ENCODE results near the gene LRRFIP2.

The LRRFIP2 gene

GRCh38 chr3:37144806-37145205, 29.6 kb downstream of the LRRFIP2 start (continued):
- TF ChIP-seq PRDM10 (tag by site-specific recombination; IDR thresholded peaks at IDR 0.05) (no peak), PRDM2 (tag by site-specific recombination; IDR thresholded peaks at IDR 0.05; ENCODE audit: borderline replicate concordance) (no peak), ZNF169 (tag by site-specific recombination; IDR thresholded peaks at IDR 0.05) (no peak), ZNF175 (tag by site-specific recombination; IDR thresholded peaks at IDR 0.05) (no peak), ZNF426 (tag by site-specific recombination; IDR thresholded peaks at IDR 0.05) (no peak), ZNF585B (tag by site-specific recombination; IDR thresholded peaks at IDR 0.05) (no peak)
- TF ChIP-seq, protein P1, sequence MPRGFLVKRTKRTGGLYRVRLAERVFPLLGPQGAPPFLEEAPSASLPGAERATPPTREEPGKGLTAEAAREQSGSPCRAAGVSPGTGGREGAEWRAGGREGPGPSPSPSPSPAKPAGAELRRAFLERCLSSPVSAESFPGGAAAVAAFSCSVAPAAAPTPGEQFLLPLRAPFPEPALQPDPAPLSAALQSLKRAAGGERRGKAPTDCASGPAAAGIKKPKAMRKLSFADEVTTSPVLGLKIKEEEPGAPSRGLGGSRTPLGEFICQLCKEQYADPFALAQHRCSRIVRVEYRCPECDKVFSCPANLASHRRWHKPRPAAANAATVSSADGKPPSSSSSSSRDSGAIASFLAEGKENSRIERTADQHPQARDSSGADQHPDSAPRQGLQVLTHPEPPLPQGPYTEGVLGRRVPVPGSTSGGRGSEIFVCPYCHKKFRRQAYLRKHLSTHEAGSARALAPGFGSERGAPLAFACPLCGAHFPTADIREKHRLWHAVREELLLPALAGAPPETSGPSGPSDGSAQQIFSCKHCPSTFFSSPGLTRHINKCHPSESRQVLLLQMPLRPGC (tag by site-specific recombination; IDR thresholded peaks at IDR 0.05), result no peak

DNA sequence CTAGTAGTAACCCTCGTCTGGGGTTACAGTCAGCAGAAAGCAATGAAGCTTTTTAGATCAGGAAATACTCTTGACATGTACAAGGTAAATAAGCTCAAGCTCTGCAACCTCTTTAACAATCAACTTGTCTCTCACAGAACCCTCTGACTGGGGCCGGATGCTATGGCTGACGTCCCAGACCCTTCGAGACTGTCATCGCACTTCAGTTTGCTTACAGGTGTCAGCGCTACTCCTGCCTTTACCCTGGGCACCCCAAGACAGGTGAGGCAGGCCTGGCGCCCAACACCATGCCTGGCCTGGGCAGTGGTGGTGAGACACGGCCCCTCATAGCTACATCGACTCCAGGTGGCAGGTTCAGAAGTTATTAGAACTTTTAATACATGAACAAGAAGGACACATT, 30.6 kb downstream of the LRRFIP2 start:
- Histone ChIP-seq H3K4me1 (ENCODE audit: control insufficient read depth, insufficient read depth, low read length) (no peaks in the 10 kb centered on the region), H3K4me3 (ENCODE audit: low read depth, low read length) (no peak overlapping the region), H3K36me3 (ENCODE audit: control insufficient read depth in 2 of 2, insufficient read depth in 1 of 2, low read length in 2 of 2) (peaks cover 0 to 44% of the 10 kb centered on the region in 2 experiments; a peak in 1 of 3 replicates), H3K27ac (ENCODE audit: extremely low read depth, low read depth, low read length) (no peak overlapping the region), H3K9me3 (ENCODE audit: control insufficient read depth, insufficient read depth, low read depth, low read length) (no peaks in the 10 kb centered on the region)
- ChIA-PET POLR2A (no interaction called here), CTCF (no interaction called here)
- no peak for TF ChIP-seq ZNF558 (tag by site-specific recombination; IDR thresholded peaks at IDR 0.05)
- TF ChIP-seq ZNF645 (tag by site-specific recombination; IDR thresholded peaks at IDR 0.05), result no peak
- TF ChIP-seq ZNF549 (tag by site-specific recombination; IDR thresholded peaks at IDR 0.05), result no peak
- no peak for TF ChIP-seq GLIS1 (tag by site-specific recombination; IDR thresholded peaks at IDR 0.05)
- TF ChIP-seq KLF7 (tag by site-specific recombination; IDR thresholded peaks at IDR 0.05; ENCODE audit: borderline replicate concordance), result no peak
- TF ChIP-seq, protein P2, sequence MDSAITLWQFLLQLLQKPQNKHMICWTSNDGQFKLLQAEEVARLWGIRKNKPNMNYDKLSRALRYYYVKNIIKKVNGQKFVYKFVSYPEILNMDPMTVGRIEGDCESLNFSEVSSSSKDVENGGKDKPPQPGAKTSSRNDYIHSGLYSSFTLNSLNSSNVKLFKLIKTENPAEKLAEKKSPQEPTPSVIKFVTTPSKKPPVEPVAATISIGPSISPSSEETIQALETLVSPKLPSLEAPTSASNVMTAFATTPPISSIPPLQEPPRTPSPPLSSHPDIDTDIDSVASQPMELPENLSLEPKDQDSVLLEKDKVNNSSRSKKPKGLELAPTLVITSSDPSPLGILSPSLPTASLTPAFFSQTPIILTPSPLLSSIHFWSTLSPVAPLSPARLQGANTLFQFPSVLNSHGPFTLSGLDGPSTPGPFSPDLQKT (IDR thresholded peaks at IDR 0.05; ENCODE audit: borderline replicate concordance, low read depth, low read length), result no peak
- no peak for TF ChIP-seq ZNF513 (tag by site-specific recombination; IDR thresholded peaks at IDR 0.05)
- TF ChIP-seq ZNF169 (tag by site-specific recombination; IDR thresholded peaks at IDR 0.05), result no peak
- TF ChIP-seq ZNF280C (tag by site-specific recombination; IDR thresholded peaks at IDR 0.05), result no peak
- no peak for TF ChIP-seq ZSCAN16 (tag by site-specific recombination; IDR thresholded peaks at IDR 0.05)
- no peak for TF ChIP-seq ZNF654 (tag by site-specific recombination; IDR thresholded peaks at IDR 0.05; ENCODE audit: low read depth)
- no peak for TF ChIP-seq ZNF223 (tag by site-specific recombination; IDR thresholded peaks at IDR 0.05)
- TF ChIP-seq ZNF133 (tag by site-specific recombination; IDR thresholded peaks at IDR 0.05), result no peak

Measured in HEK293 (cell line).